Psoas muscle (tissue), 8 donors: ENCODE results near the gene TTYH3. TPM values are rescaled to one million over a fixed set of nuclear protein-coding genes. Genes with fewer than 3 reads are reported as not detected.

ENCODE experiments used
- ATAC-seq, 4 donors: fragments of 200-7000 bp; cut with Tn5 transposase; one replicate each; pipeline ENCODE4 v1.9.1; 2020; ENCODE audit warnings: moderate library complexity in 3 of 4, mild to moderate bottlenecking in 2 of 4
- DNase-seq, 2 donors: peaks; one replicate each; pipeline ENCODE4 v3.0.0-alpha.2; 2020
- H3K27ac ChIP-seq: fragments of 200-600 bp; one replicate; pipeline ENCODE4 v1.8.0; 2022
- H3K27me3 ChIP-seq, 3 donors: fragments of 200-600 bp in 1 of 3; one replicate each; pipeline versions ENCODE4 v1.6.1 to v1.8.0; 2013 to 2022; ENCODE audit warnings: low read length in 2 of 3, mild to moderate bottlenecking in 2 of 3, moderate library complexity in 1 of 3; ENCODE audit not compliant: insufficient read depth in 3 of 3
- H3K36me3 ChIP-seq, 2 donors: fragments of 200-600 bp in 1 of 2; one replicate each; pipeline versions ENCODE4 v1.6.1 to v1.8.0; 2013 to 2022; ENCODE audit warnings: low read depth in 1 of 2, mild to moderate bottlenecking in 1 of 2, moderate library complexity in 1 of 2; ENCODE audit not compliant: insufficient read depth in 1 of 2
- H3K4me1 ChIP-seq: fragments of 200-600 bp; one replicate; pipeline ENCODE4 v1.8.0; 2022
- H3K4me3 ChIP-seq: fragments of 200-600 bp; one replicate; pipeline ENCODE4 v1.8.0; 2022; ENCODE audit warnings: mild to moderate bottlenecking
- H3K9me3 ChIP-seq: fragments of 200-600 bp; one replicate; pipeline ENCODE4 v1.8.0; 2022
- WGBS, 3 donors: extraction: QIAGEN DNeasy Blood & Tissue Kit; methylation state at CpG; one replicate each; pipeline versions ENCODE4 v1.1.6 to v1.1.7; 2013; 5-methylcytosine and 5-hydroxymethylcytosine counted together
- intact Hi-C, 2 donors: fragments of 100-400 bp; cut with DNase I; formaldehyde crosslinking; loops; one replicate each; pipeline versions ENCODE4 v1.11.0 to v1.14.2; 2022
- polyA plus RNA-seq, 3 donors: library from polyadenylated mRNA; stranded (reverse); fragments of 200-250 nt; gene quantifications; one replicate each; pipeline ENCODE4 v1.2.3, GENCODE V29; 2013
- total RNA-seq, 4 donors: library from RNA; stranded (reverse); fragmentation: NEBNext Ultra II Directional in 2 of 4; extraction: Animal tissue kit (Norgen Biotek cat#: 25700) in 2 of 4; gene quantifications; one replicate each; pipeline versions ENCODE4 v1.2.1 to v1.2.4, GENCODE V29; 2021 to 2023
- TF ChIP-seq, protein P1 (sequence below): fragments of 200-600 bp; IDR thresholded peaks from one replicate; pipeline ENCODE4 v1.8.0; 2022; ENCODE audit warnings: antibody characterized with exemption
- donor health status: healthy with polysubstance abuse.
- donor health status: DM: no; HTN: no; CAD: no; lungs with moderate emphysema.
- donor health status: Bipolar disorder and iron deficiency.
- donor health status: healthy.
- donor health status: DM: yes; HTN: yes; CAD: no.
- donor health status: DM: no; HTN: no; CAD: no.
- donor health status: DM: no; HTN: no; CAD: no.
- donor health status: DM: yes; HTN: yes; CAD: no.

Gene TTYH3
- total and polyA plus RNA-seq, 7 donors, result 1.3 to 11.3 (median 6.5) TPM

DNA sequence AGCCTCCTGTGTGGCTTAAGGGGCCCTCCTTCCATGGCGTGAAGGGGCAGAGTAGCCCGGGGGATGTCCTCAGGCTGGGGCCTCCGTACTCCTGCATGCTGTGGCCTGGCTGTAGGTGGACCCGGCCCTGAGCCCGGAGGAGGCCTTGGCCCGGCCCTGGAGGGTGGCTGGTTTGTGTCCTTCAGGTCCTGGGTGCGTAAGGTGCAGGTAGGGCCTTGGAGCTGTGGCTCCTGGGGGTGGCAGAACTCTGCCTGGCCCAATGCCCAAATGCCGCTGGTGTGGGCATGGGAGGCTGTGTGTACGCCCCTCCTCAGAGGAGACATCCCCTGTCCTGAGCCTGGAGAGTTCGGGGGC lies 29.3 kb downstream of the TTYH3 start:
- Histone ChIP-seq H3K36me3 (peaks cover 0 to 3% of the 10 kb centered on the region in 2 donors), H3K9me3 (no peaks in the 10 kb centered on the region), H3K27ac (no peak overlapping the region), H3K4me1 (peaks cover 12% of the 10 kb centered on the region), H3K4me3 (no peak overlapping the region), H3K27me3 (peaks cover 0 to 9% (median 0%) of the 10 kb centered on the region in 3 donors)
- DNase-seq, result no peak
- 93 to 96% (median 94%) methylated on average over 9 to 10 of the region's 10 CpGs for WGBS, 3 donors
- TF ChIP-seq, protein P1, sequence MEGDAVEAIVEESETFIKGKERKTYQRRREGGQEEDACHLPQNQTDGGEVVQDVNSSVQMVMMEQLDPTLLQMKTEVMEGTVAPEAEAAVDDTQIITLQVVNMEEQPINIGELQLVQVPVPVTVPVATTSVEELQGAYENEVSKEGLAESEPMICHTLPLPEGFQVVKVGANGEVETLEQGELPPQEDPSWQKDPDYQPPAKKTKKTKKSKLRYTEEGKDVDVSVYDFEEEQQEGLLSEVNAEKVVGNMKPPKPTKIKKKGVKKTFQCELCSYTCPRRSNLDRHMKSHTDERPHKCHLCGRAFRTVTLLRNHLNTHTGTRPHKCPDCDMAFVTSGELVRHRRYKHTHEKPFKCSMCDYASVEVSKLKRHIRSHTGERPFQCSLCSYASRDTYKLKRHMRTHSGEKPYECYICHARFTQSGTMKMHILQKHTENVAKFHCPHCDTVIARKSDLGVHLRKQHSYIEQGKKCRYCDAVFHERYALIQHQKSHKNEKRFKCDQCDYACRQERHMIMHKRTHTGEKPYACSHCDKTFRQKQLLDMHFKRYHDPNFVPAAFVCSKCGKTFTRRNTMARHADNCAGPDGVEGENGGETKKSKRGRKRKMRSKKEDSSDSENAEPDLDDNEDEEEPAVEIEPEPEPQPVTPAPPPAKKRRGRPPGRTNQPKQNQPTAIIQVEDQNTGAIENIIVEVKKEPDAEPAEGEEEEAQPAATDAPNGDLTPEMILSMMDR, result no peak
- no peak for ATAC-seq
- intact Hi-C loops, result loop anchor here in 1 of 2 donors (5.0 kb wide), 1 partner anchor 94 kb away; no protein-coding TSS in a partner anchor

DNA sequence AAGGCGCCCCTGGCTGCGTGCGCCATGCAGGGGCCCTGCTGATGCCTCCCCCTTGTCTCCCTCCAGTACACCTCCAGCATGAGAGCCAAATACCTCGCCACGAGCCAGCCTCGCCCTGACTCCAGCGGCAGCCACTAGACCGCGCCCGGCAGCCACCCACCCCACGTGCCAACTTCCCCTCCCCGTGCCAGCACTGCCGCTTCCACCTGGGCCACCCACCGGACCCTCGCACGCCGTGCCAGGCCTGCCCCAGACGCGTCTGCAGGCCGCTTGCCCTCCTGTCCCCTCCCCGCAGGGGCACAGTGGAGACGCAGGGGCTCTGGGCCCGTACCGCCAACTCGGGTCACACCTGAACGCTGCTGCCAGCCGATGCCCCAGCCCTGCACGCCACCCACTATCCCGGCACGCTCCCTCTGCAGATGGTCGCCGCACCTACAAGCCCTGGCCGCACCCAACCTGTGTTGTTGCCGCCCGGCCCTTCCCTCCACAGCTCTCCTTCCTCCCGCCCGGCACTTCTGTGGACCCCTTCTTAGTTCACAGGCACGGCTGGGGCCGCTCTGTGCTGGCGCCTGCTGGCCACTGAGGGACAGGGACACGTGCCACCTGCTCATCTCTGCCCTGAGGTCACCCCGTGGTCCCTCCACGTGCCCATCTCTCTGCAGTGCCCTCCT lies 30.0 kb downstream of the TTYH3 start:
- WGBS, 3 donors, result 88 to 91% (median 88%) methylated on average over 37 to 43 of the region's 43 CpGs
- intact Hi-C loops, result loop anchor here in 1 of 2 donors (5.0 kb wide), 1 partner anchor 94 kb away; no protein-coding TSS in a partner anchor
- TF ChIP-seq, protein P1, result no peak
- DNase-seq, result no peak
- no peak overlapping the region for H3K27ac ChIP-seq
- peaks cover 0 to 12% (median 0%) of the 10 kb centered on the region in 3 donors for H3K27me3 ChIP-seq
- peaks cover 12% of the 10 kb centered on the region for H3K4me1 ChIP-seq
- H3K36me3 ChIP-seq, result peaks cover 0 to 2% of the 10 kb centered on the region in 2 donors
- peak in 1 of 4 donors; percentile 17 for ATAC-seq
- H3K4me3 ChIP-seq, result no peak overlapping the region
- no peaks in the 10 kb centered on the region for H3K9me3 ChIP-seq

DNA sequence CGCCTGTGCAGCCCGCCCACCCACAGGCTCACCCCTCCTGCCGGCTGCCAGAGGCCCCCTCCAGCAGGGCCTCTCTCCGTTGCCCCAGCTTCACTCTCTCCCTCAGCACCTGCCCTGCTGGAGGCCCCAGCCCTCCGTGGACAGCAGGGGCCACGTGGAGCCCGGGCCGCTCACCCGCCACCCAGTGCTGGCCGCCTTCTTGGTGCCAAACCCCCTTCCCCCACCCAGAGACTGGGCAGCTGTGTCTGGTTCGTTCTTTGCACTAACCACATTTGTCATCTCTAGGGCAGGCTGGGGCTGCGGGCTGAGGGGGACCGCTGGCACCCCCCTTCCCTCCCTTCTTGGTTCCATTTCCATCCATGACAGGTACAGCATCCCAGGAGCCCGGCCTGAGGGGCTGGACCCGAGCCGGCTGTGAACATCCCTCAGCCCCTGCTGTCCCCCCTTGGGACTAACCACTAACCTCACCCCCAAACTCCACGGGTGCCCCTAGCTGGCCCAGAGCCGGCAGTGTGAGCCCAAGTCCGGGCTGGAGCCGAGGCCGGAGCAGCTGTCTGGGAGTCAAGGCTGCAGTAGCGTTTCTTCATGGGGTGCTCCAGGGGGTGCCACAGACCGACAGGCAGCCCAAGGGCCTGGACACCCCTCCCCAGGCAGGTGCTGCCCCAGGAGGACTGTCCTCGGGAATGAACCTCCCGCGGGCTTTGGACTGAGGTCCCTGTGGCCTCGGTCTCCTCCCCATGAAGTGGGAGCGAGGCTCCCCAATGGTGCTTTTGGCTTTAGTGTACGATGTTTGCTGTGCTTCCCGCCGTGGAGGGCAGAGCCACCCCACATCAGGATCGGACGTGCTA lies 30.7 kb downstream of the TTYH3 start:
- Histone ChIP-seq H3K4me3 (no peak overlapping the region), H3K36me3 (no peaks in the 10 kb centered on the region), H3K9me3 (no peaks in the 10 kb centered on the region), H3K27me3 (peaks cover 0 to 17% (median 0%) of the 10 kb centered on the region in 3 donors), H3K4me1 (peaks cover 12% of the 10 kb centered on the region), H3K27ac (no peak overlapping the region)
- DNase-seq, result no peak
- intact Hi-C loops, result loop anchor here in 1 of 2 donors (5.0 kb wide), 1 partner anchor 95 kb away; no protein-coding TSS in a partner anchor
- peak in 1 of 4 donors; percentile 1 for ATAC-seq
- 31 to 46% (median 40%) methylated on average over 30 to 33 of the region's 33 CpGs for WGBS, 3 donors
- TF ChIP-seq, protein P1, result no peak

DNA sequence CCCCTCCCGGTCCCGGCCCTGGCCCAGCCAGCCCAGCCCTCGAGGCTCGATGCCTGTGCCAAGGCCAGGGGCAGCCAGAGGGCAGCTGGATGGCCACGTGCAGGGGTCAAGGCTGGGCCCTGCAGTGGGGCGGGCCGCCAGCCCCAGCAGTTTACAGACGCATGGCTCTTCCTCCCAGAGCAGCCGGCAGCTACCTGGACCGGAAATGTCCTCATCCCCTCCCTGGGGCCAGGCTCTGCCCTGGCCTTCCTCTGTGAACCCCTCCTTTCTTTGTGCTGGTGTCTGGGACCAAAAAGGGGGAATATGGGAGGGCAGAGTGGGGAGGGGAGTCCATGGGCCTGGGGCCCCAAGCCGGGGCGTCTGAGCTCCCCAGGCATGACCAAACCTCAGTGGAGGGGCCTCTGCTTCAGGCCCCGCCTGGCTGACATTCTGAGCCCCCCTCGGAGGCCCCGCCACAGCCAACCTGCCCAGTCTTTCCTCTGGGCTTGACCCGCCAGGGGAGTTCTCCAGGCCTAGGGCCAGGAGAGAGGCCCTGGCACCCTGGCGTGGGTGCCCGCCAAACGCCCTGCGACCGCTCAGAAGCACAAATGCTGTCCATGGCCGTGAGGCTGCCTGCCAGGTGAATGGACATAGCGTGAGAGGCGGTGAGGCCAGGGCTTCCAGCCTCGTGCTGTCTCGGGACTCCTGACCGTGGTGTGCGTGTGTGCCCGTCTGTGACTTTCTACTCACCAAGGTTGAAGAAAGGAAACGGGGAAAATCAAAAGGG lies 31.5 kb downstream of the TTYH3 start:
- TF ChIP-seq, protein P1, result no peak
- Histone ChIP-seq H3K4me3 (no peak overlapping the region), H3K27ac (no peak overlapping the region), H3K27me3 (peaks cover 0 to 17% (median 0%) of the 10 kb centered on the region in 3 donors), H3K4me1 (peaks cover 12% of the 10 kb centered on the region), H3K36me3 (no peaks in the 10 kb centered on the region), H3K9me3 (no peaks in the 10 kb centered on the region)
- ATAC-seq, result peak; percentile 46 to 79 (median 63)
- 23 to 27% (median 25%) methylated on average over 20 to 30 of the region's 30 CpGs for WGBS, 3 donors
- peak in 1 of 2 donors; percentile 59 for DNase-seq
- intact Hi-C loops, result loop anchor here in 1 of 2 donors (5.0 kb wide), 1 partner anchor 96 kb away; no protein-coding TSS in a partner anchor
